WTC11 (cell line): Measurements from ENCODE around the gene TMEM263.

Source experiments
- CTCF ChIP-seq: fragments of 200-600 bp; IDR thresholded peaks from 2 replicates; pipeline ENCODE4 v1.8.0; 2022; ENCODE audit warnings: antibody characterized with exemption
- ELF4 ChIP-seq: sonication (generic); formaldehyde crosslinking; IDR thresholded peaks from 2 replicates; pipeline ENCODE4 v1.8.1; 2022; ENCODE audit warnings: low read depth, mild to moderate bottlenecking, moderate library complexity, missing genetic modification reagents
- ESRRA ChIP-seq: sonication (generic); formaldehyde crosslinking; IDR thresholded peaks from 2 replicates; pipeline ENCODE4 v1.8.1; 2022; ENCODE audit warnings: mild to moderate bottlenecking, missing genetic modification reagents, borderline replicate concordance
- FOXK1 ChIP-seq: sonication (generic); formaldehyde crosslinking; IDR thresholded peaks from 2 replicates; pipeline ENCODE4 v1.8.0; 2022; ENCODE audit warnings: mild to moderate bottlenecking, moderate library complexity, missing genetic modification reagents
- MAX ChIP-seq: sonication (generic); formaldehyde crosslinking; IDR thresholded peaks from 2 replicates; pipeline ENCODE4 v1.8.0; 2022; ENCODE audit warnings: mild to moderate bottlenecking, missing genetic modification reagents
- MXD4 ChIP-seq: fragments of 250-450 bp; sonication (Bioruptor Pico); IDR thresholded peaks from 2 replicates; pipeline ENCODE4 v1.8.0; 2021; ENCODE audit warnings: mild to moderate bottlenecking, moderate library complexity, borderline replicate concordance
- NFE2L1 ChIP-seq: sonication (generic); formaldehyde crosslinking; IDR thresholded peaks from 2 replicates; pipeline ENCODE4 v1.8.1; 2023; ENCODE audit warnings: missing genetic modification reagents
- OVOL2 ChIP-seq: fragments of 250-450 bp; sonication (Bioruptor Pico); IDR thresholded peaks from 2 replicates; pipeline ENCODE4 v1.9.0; 2021; ENCODE audit warnings: mild to moderate bottlenecking, borderline replicate concordance
- USF2 ChIP-seq: sonication (generic); formaldehyde crosslinking; IDR thresholded peaks from 2 replicates; pipeline ENCODE4 v1.8.1; 2023; ENCODE audit warnings: mild to moderate bottlenecking, missing genetic modification reagents, moderate library complexity
- TF ChIP-seq, protein P1 (sequence below): fragments of 250-450 bp; sonication (Bioruptor Pico); IDR thresholded peaks from 2 replicates; pipeline ENCODE4 v1.8.0; 2021; ENCODE audit warnings: mild to moderate bottlenecking
- TF ChIP-seq, protein P2 (sequence below): sonication (generic); formaldehyde crosslinking; IDR thresholded peaks from 2 replicates; pipeline ENCODE4 v1.8.1; 2023; ENCODE audit warnings: mild to moderate bottlenecking, missing genetic modification reagents, borderline replicate concordance

- TF ChIP-seq FOXK1 (CRISPR knock-in tag) (no peak), MXD4 (no peak), USF2 (CRISPR knock-in tag) (no peak), ESRRA (no peak), OVOL2 (CRISPR knock-in tag) (no peak), CTCF (no peak), MAX (no peak), NFE2L1 (no peak), ELF4 (no peak)
- TF ChIP-seq, protein P1, sequence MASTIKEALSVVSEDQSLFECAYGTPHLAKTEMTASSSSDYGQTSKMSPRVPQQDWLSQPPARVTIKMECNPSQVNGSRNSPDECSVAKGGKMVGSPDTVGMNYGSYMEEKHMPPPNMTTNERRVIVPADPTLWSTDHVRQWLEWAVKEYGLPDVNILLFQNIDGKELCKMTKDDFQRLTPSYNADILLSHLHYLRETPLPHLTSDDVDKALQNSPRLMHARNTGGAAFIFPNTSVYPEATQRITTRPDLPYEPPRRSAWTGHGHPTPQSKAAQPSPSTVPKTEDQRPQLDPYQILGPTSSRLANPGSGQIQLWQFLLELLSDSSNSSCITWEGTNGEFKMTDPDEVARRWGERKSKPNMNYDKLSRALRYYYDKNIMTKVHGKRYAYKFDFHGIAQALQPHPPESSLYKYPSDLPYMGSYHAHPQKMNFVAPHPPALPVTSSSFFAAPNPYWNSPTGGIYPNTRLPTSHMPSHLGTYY (CRISPR knock-in tag): no peak
- TF ChIP-seq, protein P2, sequence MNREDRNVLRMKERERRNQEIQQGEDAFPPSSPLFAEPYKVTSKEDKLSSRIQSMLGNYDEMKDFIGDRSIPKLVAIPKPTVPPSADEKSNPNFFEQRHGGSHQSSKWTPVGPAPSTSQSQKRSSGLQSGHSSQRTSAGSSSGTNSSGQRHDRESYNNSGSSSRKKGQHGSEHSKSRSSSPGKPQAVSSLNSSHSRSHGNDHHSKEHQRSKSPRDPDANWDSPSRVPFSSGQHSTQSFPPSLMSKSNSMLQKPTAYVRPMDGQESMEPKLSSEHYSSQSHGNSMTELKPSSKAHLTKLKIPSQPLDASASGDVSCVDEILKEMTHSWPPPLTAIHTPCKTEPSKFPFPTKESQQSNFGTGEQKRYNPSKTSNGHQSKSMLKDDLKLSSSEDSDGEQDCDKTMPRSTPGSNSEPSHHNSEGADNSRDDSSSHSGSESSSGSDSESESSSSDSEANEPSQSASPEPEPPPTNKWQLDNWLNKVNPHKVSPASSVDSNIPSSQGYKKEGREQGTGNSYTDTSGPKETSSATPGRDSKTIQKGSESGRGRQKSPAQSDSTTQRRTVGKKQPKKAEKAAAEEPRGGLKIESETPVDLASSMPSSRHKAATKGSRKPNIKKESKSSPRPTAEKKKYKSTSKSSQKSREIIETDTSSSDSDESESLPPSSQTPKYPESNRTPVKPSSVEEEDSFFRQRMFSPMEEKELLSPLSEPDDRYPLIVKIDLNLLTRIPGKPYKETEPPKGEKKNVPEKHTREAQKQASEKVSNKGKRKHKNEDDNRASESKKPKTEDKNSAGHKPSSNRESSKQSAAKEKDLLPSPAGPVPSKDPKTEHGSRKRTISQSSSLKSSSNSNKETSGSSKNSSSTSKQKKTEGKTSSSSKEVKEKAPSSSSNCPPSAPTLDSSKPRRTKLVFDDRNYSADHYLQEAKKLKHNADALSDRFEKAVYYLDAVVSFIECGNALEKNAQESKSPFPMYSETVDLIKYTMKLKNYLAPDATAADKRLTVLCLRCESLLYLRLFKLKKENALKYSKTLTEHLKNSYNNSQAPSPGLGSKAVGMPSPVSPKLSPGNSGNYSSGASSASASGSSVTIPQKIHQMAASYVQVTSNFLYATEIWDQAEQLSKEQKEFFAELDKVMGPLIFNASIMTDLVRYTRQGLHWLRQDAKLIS (CRISPR knock-in tag): no peak
Observed at GRCh38 chr12:106975098-106975497, 19.4 kb downstream of the TMEM263 start.
